ENCODE results near the gene B3GNT5.

B3GNT5 gene

DNA sequence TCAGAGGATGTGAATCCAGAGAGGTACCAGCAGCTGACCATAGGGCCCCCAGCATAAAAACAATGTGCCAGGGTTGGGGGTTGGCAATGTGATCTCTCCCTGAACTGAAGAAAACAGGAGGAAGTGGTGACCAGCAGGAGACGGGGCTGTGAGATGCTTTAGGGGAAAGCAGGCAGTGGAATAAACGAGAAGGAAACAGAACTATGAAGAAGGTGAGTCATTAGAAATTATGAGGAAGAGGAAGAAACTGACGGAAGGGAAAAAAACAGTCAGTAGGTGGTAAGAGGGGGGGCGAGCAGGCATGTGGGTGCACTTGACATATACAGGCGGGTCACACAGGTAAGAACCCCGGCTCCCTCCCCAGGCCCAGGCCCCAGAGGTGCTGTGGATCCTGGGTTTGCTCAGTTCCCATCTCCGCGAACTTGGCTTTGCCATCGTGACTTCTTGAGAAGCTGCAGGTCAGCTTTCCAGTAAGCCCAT is 42.2 kb upstream of the B3GNT5 start:
- no peaks in the 10 kb centered on the region for H3K9me3 ChIP-seq (ENCODE audit: severe bottlenecking)
- H3K4me3 ChIP-seq (ENCODE audit: low read depth, low read length): no peak overlapping the region
- no peaks in the 10 kb centered on the region for H3K27me3 ChIP-seq (ENCODE audit: insufficient read depth, low read depth, severe bottlenecking)
- H3K27ac ChIP-seq: no peak overlapping the region
- H3K36me3 ChIP-seq: no peaks in the 10 kb centered on the region
- DNase-seq: no peak
- TF ChIP-seq, protein P1, sequence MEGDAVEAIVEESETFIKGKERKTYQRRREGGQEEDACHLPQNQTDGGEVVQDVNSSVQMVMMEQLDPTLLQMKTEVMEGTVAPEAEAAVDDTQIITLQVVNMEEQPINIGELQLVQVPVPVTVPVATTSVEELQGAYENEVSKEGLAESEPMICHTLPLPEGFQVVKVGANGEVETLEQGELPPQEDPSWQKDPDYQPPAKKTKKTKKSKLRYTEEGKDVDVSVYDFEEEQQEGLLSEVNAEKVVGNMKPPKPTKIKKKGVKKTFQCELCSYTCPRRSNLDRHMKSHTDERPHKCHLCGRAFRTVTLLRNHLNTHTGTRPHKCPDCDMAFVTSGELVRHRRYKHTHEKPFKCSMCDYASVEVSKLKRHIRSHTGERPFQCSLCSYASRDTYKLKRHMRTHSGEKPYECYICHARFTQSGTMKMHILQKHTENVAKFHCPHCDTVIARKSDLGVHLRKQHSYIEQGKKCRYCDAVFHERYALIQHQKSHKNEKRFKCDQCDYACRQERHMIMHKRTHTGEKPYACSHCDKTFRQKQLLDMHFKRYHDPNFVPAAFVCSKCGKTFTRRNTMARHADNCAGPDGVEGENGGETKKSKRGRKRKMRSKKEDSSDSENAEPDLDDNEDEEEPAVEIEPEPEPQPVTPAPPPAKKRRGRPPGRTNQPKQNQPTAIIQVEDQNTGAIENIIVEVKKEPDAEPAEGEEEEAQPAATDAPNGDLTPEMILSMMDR (IDR thresholded peaks at IDR 0.05; ENCODE audit: low read depth, low read length): no peak

DNA sequence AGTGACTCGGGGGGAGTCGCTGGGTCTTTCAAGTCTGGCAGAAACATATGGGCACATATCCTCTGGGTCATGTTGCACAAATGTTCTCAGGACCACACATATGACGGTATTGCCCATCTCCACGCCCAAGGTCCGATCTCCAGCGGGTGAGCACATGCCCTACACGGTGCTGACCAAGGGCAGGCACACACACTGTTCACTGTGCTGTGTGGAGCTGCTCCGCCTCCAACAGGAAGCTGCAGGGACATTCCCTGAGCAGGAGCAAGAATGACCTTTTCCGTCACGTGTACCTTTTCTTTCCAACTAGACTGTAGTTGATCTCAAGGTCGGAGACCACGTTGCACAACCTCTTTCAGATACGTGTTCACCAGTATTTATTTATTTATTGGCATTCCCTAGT is 41.7 kb upstream of the B3GNT5 start:
- TF ChIP-seq, protein P1 (IDR thresholded peaks at IDR 0.05; ENCODE audit: low read depth, low read length): no peak
- no peak overlapping the region for H3K27ac ChIP-seq
- H3K27me3 ChIP-seq (ENCODE audit: insufficient read depth, low read depth, severe bottlenecking): no peaks in the 10 kb centered on the region
- no peaks in the 10 kb centered on the region for H3K9me3 ChIP-seq (ENCODE audit: severe bottlenecking)
- H3K4me3 ChIP-seq (ENCODE audit: low read depth, low read length): no peak overlapping the region
- no peak for DNase-seq
- H3K36me3 ChIP-seq: no peaks in the 10 kb centered on the region

DNA sequence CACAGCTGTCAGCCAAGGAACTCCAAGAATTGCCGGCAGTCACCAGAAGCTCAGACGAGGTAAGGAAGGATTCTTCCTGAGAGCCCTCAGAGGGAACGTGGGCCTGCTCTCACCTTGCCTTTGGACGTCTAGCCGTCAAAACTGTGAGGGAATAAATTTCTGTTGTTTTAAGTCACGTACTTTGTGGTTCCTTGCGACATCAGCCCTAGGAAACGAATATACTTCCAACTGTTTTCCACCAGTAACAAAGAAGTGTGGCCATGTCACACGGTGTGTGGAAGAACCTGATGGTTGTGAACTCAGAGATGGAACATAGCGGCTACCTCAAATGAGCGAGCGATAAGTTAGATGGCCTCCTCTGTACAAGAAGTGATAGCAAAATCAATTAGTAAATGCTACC is 41.0 kb upstream of the B3GNT5 start:
- no peak for DNase-seq
- Histone ChIP-seq H3K36me3 (no peaks in the 10 kb centered on the region), H3K27ac (no peak overlapping the region), H3K9me3 (ENCODE audit: severe bottlenecking) (no peaks in the 10 kb centered on the region), H3K4me3 (ENCODE audit: low read depth, low read length) (no peak overlapping the region), H3K27me3 (ENCODE audit: insufficient read depth, low read depth, severe bottlenecking) (no peaks in the 10 kb centered on the region)
- TF ChIP-seq, protein P1 (IDR thresholded peaks at IDR 0.05; ENCODE audit: low read depth, low read length): no peak

DNA sequence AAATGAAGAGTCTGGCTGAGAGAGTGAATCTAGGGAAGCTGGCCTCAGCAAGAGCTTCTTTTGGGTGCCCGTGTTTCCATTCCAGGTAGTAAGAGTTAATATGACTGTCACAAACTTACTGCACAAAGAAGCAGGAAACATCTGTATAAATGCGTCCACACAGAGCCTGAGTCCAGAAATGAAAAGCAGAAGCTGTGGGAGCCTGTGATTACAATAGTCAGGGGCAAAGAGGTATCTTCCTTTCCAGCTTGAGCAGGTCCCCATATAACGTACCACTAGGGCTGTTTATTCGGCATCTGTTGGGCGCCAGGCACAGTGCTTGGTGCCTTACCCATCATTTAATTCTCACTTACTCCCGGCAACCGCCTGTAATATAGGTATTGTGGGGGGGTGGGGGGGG is 40.5 kb upstream of the B3GNT5 start:
- Histone ChIP-seq H3K27me3 (ENCODE audit: insufficient read depth, low read depth, severe bottlenecking) (no peaks in the 10 kb centered on the region), H3K4me3 (ENCODE audit: low read depth, low read length) (no peak overlapping the region), H3K27ac (no peak overlapping the region), H3K9me3 (ENCODE audit: severe bottlenecking) (no peaks in the 10 kb centered on the region), H3K36me3 (no peaks in the 10 kb centered on the region)
- TF ChIP-seq, protein P1 (IDR thresholded peaks at IDR 0.05; ENCODE audit: low read depth, low read length): no peak
- DNase-seq: no peak

DNA sequence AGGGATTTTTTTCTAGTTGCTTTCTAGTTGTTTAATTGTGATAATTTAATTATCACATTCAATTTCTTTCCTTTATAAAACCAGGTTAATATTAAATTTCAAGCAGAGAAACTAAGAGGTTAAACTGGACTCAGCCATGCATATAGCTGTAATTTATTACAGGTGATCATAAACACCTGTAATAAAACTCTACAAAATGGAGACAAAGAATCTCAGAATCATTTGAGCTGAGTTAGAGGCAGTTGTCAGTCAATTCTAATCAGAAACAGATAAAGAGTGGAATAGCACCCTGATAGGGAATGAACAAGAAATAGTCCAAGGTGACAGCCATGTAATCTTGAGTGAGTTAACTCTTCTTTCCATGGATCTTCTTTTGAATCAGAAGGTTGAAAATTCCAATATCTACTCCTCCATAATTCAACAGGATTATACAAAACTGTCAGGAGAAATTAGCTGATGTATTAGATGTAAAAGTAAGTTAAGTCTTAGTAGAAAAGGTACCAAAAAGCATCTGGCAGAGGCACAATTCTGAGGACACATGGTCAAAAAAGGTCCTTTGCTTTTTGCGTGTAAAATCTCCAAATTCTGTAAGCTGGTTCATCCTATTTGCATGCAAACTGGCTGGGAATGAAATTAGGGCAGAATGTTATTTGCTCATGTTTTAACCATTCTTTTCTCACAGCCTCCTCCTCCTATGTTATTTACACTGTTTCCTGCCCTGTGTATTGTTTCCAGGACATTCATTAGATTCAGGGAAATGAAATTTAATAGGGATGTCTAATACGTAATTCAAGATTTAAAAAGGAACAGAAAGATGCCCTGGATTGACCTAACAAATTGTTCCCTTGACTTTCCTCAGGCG is 39.4 kb upstream of the B3GNT5 start:
- H3K4me3 ChIP-seq (ENCODE audit: low read depth, low read length): no peak overlapping the region
- no peaks in the 10 kb centered on the region for H3K9me3 ChIP-seq (ENCODE audit: severe bottlenecking)
- H3K27me3 ChIP-seq (ENCODE audit: insufficient read depth, low read depth, severe bottlenecking): no peaks in the 10 kb centered on the region
- DNase-seq: no peak
- H3K27ac ChIP-seq: no peak overlapping the region
- no peaks in the 10 kb centered on the region for H3K36me3 ChIP-seq
- TF ChIP-seq, protein P1 (IDR thresholded peaks at IDR 0.05; ENCODE audit: low read depth, low read length): no peak

DNA sequence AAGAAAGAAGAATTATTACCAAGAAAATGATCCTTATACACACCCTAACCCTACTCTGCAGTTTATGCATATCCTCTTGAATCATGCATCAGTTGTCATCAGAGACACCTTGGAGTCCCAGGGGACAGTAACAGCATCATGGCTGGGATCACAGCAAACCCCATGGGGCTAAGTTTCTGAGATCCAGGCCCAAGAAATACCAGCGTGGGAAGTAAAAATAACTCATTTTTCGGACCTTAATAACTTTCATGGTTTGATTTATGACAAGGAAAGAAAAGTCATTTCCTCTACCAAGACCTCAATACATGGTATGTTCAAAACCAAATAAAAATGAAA is 38.8 kb upstream of the B3GNT5 start:
- no peaks in the 10 kb centered on the region for H3K27me3 ChIP-seq (ENCODE audit: insufficient read depth, low read depth, severe bottlenecking)
- H3K36me3 ChIP-seq: no peaks in the 10 kb centered on the region
- no peak for DNase-seq
- no peaks in the 10 kb centered on the region for H3K9me3 ChIP-seq (ENCODE audit: severe bottlenecking)
- H3K4me3 ChIP-seq (ENCODE audit: low read depth, low read length): no peak overlapping the region
- TF ChIP-seq, protein P1 (IDR thresholded peaks at IDR 0.05; ENCODE audit: low read depth, low read length): no peak
- H3K27ac ChIP-seq: no peak overlapping the region

All from WERI-Rb-1 (cell line).